Dedifferentiated amniotic fluid mesenchymal stem cell (primary cell): ENCODE data around the gene CDRT4.

ENCODE experiments used
- DNase-seq: peaks from one replicate; pipeline ENCODE4 v3.0.0-alpha.2; 2016; ENCODE audit errors: extremely low spot score

CDRT4 gene

DNA sequence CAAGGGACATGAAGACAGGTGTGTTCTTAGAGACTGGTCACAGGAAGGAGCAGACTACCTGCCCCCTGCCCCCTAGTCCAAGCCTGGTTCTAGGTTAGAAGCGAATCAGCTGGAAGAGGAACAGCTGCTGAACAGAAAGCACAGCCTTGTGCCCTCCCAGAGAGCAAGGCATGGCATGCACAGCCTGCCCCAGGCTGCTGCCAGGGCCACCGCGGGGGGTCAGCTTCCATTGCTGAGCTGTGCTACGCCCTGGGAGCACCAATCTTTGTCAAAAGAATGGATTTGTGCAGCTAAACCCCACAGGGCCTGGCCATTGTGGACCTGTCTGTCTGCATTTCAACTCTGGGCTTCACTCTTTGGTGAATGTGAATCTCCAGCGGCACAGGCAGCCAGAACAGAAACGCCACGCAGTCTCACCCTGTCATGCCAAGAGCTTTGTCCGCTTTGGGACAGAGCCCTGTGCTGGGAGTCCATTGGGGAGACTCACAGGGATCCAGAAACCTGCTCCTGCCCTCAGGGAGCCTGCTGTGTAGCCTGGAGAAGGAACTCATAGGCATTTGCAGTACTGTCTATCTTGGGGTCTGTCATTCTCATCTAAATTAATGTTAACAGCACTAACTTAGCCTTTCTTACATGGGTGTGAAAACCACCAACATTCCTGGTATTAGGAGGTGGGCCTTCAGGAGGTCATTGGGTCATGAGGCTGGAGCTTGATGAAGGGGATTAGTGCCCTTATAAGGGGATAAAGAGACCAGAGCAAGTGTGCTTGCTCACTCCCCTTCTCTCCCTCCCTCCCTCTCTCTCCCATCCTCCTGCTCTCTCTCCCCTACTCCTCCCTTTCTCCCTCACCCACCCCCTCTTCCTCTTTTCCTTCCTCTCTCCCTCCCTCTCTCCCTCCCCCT is 25.6 kb upstream of the CDRT4 start:
- no peak for DNase-seq

DNA sequence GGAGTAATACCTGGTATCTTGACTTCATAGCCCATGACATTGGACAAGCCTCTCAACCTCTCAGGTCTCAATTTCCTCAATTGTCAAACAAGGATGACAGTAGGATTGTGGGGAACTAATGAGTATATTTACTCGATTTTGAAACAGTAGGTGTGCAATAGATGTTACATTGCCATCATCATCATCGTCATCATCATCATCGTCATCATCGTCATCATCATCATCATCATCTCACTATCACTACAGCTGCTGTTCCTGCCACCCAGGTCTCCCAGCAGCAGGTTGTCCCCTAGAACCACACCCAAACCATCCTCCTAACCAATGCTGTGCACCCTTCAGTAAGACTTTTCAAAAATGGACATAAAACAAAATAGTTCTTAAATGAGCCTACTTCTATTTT is 24.8 kb upstream of the CDRT4 start:
- DNase-seq, result no peak

DNA sequence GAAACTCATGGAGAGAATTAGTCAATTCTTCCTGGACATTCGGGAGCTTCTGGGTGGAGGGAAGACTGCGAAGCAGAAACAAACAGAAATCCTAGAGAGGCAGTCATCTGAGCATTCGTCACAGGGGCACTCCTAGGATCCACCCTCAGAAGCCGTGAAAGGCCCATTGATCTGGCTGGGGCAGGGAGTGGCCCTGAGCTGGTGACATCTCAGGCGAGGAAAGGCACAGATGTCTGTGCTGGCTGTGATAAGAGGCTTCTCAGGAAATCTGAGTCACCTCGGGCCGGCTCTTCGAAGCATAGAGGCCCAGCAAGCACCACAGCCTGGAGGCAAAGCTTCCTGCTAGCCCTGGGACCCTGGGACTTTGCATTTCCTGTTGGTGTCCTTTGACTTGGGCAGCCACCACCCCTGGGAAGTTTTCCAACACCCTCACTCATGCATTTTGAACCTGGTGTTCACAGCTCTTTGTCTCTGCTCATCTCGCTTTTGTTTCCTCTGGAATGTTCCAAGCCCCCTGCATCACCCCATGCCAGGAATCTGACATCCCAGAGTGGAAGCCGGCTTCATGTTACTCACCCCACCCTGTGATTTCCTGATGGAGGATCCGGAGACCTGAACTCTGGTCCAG is 23.3 kb upstream of the CDRT4 start:
- peak; percentile 47 for DNase-seq

DNA sequence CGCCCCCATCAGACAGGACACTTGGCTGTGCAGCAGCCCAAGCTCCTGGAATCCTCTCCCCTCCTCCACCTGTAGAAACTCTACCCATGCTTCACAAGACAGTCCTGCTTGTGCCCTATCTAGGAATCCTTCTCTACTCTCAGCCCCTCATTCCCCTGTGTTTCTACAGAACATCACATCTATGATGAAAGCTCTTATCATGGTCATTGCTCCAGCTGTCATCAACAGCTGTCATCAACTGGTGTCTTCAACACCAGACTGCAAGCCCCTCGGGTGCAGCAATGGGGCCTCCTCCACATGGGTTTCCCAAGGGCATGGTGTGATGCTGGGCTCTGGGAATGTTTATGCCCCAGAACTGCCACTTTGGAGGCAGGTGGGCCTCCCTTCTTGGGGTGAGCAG is 21.1 kb upstream of the CDRT4 start:
- DNase-seq, result no peak

DNA sequence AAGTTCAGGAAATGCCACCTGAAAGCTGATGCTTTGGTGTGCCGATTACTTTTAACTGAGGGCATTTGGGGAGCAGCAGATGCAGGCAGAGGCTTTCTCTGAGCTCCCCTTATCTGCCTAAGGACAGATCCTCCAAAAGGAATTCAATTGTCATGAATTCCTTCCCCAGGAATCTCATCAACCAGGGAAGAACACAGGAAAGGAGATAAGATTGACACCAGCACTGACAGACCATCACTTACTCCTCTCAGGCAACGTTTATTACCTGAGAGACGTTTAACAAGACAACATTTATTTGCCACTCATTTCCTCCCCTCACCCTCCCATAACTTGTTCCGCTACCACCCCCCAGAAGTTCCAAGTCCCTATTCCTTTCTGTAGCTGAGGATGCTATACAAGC is 17.6 kb upstream of the CDRT4 start:
- no peak for DNase-seq

DNA sequence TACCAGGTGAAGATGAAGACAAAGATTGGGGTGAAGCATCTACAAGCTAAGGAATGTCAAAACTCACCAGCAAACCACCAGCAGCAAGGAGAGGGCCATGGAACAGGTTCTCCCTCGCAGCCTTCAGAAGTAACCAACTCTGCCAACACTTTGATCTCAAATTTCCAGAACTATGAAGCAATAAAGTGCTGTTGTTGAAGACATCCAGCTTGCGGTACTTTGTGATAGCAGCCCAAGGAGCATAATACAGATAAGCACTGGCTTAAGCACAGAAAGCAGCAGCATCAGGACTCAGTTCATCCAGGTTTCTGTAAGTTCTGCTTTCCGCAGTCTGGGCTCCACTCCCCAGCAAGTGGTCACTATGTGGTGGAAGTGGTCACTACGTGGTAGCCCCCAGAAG is 16.0 kb upstream of the CDRT4 start:
- no peak for DNase-seq

DNA sequence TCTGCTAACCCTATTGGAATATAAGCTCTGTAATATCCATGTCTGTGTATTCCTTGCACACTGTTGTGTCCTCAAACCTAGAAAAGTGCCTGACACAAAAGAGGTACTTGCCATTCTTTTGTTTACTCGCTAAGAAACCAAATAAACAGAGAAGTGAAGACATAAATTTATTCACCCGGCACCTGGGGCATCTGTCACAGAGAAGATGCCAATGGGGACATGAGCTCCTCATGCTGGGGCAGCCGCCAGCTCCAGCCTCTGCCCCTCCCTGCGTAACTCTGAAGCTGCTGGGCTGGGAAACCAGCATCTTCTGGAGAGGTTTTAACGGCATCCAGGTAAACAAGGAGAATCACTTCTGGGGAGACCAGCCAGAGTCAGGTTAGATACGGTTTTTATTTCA is 15.1 kb upstream of the CDRT4 start:
- no peak for DNase-seq

DNA sequence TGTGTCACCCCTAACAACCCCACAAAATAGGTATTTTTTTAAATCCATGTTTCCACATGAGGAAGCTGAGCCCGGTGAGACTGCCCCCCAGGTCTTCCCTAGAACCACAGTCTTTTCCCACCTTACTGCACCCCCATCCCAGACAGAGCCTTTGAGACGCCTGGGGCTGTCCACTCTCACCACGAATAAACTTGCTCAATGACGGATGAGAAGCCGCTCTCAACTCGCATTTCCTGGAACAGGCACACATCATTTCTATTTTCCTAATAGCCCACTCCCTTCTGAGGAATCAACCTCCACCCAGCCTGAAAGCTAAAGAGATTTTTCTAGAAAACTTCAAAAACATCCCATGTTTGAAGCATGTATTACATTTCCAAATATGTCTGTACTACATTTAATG is 14.1 kb upstream of the CDRT4 start:
- no peak for DNase-seq

DNA sequence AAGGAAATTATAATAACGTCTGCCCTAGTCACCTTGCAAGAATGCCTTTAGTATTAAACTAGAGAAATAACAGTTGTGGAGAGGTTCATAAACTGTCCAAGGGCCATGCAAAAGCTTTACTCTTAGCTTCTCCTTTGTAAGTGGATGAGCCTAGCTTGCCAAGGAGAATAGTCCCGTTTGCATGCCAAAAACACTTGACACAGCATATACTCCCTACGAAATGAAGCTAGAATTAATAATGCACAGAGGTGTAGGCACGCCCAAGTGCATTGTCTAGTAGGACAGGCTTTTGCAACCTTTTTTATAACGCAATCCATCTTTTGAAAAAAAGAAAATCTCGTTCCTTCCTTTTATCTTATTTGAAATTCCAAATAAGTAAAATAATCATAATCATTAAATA is 12.8 kb upstream of the CDRT4 start:
- no peak for DNase-seq

DNA sequence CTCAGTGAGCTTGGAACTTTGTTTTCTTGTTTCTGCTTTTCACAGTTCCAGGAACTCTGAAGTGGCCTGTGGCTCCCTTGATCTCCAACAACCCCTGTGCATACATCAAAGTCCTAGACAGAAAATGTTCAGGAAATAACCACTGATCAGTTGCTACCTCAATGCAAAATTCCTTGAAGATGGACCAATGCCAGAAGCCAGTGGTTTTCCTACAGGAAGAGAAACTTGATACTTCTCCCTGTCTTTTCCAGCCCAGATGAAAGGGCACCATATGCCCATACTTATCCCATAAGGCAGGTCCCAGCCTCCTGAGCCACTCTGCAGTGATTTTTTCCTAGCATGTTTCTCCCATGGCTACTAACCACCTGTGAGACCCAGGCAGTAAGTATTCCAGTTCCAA is 12.3 kb upstream of the CDRT4 start:
- no peak for DNase-seq

DNA sequence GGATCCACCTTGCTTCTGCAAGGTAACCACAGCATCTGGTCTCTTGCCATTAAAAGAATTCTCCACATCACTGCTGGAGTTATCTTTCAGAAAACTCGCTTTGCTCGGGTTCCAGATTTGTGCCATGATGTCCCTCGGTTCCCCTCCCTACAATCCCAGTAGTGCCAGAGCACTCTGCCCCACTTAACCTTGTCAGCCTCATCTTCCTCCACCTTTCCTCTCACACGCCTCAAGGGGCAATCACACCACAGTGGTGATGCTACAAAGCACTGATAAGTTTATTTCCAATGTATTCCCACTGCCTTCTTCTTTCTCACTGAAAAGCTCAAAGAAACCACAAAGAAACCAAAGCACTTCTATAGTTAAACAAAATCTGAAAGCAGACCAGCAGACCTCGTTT is 11.4 kb upstream of the CDRT4 start:
- DNase-seq, result no peak

DNA sequence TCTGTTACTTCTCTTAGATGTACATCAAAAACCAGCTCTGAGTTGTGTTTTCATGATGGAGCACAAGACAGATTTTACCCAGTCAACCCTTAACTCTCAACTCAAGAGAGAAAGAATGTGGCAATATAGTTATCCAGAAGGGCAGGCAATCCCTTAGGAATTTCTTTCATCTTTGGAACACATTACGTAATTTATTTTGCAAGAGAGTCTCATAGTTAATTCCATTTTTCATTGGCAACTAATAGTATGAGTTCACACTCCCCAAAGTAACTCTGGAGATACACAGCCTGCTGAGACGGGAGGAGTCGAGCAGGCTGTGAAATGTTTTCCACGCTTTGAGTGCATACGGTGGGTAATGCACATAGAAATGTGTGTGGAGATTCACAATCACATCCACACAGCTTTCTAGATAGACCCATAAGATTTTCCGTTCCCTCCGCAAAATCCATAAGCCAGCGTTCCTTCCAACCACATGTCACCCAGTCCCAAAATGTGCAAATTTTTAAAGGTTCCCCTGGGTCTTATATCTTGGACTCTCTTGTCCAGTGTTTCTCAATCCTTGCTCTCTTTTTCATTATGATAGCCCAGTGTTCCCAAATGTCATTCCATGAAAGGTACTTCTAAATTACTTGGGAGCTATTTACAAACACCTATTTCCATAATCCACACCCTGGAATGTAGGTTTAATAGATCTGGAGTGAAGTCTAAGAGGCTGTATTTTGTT is 8.4 kb upstream of the CDRT4 start:
- no peak for DNase-seq

DNA sequence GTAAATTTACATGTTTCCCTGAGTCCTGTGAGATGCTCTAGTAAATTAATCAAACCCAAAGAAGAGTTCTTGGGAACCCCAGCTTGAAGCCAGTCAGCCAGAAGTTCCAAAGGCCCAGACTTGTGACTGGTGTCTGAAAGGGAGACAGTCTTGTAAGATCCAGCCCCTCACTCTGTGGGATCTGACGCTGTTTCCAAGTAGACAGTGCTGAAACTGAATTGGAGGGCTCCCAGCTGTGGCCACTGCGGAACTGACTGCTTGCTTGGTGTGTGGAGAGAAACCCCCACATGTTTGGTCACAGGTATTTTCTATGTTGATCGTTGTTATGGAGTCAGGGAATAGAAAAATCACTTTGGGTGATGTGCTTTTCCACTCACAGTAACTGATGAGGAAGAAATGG is 5.5 kb upstream of the CDRT4 start:
- no peak for DNase-seq

DNA sequence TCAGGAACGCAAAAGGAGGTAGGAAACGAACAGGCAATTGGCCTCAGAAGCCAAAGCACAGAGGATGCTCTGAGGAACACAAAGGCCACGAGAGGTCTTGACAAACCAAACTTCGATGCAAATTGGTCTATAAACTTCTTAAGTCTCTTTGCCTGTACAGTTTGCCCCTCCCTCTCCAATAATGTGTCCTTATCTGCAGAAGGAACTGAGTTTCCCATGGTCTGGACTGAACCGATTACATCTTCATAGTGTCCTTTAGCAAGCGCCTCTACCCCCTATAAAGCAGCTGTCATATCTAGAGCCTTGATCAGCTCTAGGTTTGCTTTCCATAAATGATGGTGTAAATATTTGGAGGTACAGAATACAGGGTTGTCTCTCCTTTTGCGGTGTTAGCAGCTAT is 3.1 kb upstream of the CDRT4 start:
- DNase-seq, result no peak

DNA sequence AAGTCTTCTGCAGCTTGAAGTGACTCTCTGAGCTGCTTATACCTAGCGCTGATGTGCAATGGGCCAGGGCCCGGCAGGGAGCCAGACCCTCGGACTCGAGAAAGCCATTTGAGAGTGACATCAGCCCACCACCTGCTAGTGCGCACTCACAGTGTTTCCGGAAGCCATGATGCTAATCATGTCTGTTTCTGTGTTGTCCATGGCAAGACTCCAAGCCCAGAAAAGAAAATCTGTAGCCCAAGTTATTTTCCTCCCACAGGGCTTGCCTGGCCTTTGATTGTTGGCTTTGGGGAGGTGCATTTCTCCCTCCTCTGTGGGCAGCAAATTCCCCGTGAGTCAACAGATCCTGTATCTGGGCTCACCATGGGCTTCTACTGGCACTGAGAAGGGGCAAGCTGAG is 1.8 kb upstream of the CDRT4 start:
- no peak for DNase-seq

DNA sequence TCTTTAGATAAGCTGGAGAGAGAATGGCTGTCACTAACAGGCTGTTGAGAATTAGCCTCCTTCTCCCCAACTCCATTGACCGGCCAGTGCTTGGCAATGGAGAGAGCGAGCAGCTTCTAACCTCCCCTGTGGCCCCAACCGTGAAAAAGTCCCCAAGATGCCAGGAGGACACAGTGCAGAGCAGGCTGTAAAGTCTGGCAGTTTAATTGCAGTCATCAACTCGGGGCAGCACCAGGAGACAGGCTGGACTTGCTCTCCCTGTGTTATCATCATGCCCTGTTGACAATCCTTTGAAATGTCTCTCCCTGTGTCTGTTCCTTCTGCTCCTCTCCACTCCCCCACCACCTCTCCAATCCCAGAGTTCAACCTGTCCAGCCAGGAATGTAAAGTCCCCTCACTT is 705 bp upstream of the CDRT4 start:
- no peak for DNase-seq

DNA sequence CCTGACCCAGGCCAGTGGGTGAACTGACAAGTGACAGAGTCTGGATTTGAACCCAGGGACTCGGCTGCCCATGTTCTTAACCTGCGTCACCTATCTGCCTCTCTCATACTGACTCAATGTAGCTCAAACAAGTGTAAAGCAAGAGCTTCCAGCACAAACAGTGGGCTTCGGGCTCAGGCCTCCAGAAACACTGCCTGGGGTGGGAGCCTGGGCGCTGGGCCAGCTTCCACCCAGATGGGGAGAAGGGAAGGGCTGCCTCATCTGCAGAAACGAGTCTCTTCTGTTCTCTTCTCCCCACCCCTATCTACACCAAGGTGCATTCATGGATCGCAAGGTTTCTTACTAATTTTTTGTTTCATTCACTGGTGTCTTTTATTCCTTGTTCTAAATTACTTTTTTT is 1.3 kb downstream of the CDRT4 start:
- DNase-seq, result no peak

DNA sequence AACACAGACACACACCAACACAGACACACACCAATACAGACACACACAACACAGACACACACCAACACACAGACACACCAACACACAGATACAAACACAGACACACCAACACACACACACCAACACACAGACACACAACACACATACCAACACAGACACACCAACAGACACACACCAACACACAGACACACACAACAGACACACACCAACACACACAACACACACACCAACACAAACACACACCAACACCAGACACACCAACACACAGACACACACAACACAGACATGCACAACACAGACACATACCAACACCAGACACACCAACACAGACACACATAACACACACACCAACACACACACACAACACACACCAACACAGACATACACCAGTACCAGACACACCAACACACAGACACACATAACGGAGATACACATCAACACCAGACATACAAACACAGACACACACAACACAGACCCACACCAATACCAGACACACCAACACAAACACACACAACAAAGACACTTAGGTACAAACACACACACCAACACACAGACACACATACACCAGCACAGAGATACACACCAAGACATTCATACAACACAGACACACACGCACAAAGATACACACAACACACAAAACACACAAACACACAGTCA is 2.2 kb downstream of the CDRT4 start:
- DNase-seq, result no peak

DNA sequence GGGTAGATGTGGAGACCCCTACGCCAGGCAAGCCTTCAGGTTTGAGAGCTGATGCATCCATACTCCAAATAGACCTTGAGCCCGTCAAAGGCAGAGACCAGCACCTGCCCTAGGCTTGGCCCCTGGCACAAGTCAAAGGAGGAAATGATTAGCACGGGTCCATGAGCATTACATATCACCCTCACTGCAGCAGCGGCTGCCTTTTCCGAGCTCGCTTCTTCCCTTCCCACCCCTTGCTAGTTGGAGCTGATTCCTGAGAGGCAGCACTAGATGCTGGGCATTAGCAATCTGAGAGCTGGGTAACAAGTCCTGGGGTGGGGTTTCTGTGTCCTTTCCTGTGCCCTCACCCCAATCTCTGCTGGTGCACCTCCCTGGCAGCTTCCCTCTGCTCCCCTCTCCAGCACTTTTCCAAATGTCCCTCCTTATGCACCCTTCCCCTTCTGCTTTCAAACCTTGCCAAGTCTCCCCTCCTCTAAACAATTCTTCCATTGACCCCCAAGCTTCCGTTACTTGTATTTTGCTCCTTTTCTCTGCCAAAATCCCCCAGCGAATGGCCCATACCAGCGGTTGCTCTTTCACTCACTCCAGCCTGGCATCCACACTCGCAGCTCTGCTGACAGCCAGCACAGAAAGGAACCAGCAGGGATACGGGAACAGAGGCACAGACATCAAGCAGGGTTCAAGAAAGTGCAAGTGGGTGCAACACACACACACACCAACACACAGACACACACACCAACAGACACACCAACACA is 3.0 kb downstream of the CDRT4 start:
- DNase-seq, result no peak

DNA sequence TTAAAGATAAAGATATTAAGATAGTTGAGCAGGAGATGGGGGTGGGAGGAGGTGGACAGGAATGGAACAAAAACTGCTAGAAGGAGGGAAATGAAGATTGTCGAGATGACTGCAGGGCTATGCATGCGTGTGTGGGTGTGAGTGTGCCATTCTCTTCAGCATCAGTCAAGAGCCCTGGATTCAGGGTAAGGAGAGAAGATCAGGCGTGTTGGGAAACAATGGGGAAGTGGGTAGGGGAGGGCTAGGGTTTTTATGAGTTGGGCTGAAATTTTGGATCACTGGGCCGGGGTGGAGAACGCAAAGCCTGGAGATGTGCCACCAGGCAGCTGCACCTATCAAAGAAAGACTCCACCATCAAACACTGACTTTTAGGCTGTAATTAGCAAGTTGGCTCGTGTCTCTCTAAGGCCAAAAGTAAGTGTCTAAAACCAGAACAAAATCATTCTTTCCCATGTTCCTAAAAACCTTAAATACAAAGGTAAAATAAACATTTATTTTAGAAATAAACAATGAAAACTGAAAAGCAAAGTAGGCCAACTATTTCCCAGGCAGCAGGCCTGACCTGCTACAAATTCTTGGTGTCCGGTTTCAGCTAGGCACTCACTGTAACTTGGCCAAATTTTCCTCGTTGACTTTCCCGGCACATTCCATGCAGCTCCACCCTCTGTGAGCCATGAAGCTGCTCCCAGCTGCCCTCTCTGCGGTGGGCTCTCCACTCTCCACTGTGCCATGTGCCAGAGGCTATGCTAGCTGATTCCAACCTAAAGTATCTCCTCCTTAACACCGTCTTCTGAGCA is 4.2 kb downstream of the CDRT4 start:
- peak; percentile 82 for DNase-seq

DNA sequence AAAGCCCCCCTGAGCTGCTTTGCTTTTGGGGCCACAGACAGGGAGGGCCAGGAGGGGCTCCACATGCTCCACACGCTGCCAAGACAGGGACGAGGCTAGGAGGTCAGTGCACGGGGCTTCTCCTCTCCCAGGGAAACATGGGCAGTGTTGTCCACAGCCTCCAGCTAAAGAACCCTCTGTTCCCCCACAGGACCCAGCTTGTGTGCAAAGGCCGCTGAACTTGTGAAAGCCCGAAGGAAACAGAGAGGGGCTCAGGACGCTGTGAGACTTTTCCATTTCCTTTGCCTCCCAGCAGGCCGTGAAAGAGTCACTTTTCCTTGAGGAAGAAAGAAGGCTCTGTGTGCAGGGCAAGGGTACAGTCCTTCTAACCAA is 9.7 kb downstream of the CDRT4 start:
- DNase-seq, result no peak
